Stimulated activated naive B cell treated with anti-CD40 and anti-IgM and Interleukin-4, amounts not matched to agents 10 μg/mL and 1 μg/mL and 100 μg/mL, for 72 hours (primary cell): ENCODE data around the gene RECQL.
"Not testable (repeated sequence)": the region's sequence is repeated elsewhere in the genome, so short reads cannot be mapped to it uniquely, and the experiment has no call there.

Experiments used
- ATAC-seq, 2 donors: fragments of 150-1000 bp; cut with Tn5 transposase; replicated peaks; 2 replicates each; pipeline ENCODE4 v1.10.0; 2021; ENCODE audit warnings: moderate library complexity in 1 of 2
- DNase-seq: peaks from one replicate; pipeline ENCODE4 v3.0.0; 2021
- H3K27ac Mint-ChIP-seq: one replicate; pipeline ENCODE4 v1.8.0; 2022; ENCODE audit warnings: mild to moderate bottlenecking, mixed read lengths
- H3K27me3 Mint-ChIP-seq, 2 donors: one replicate each; pipeline ENCODE4 v1.8.0; 2022; ENCODE audit warnings: mixed read lengths in 2 of 2
- H3K36me3 Mint-ChIP-seq, 2 donors: one replicate each; pipeline ENCODE4 v1.8.0; 2022; ENCODE audit warnings: mixed read lengths in 2 of 2, mild to moderate bottlenecking in 1 of 2
- H3K4me1 Mint-ChIP-seq, 2 donors: one replicate each; pipeline ENCODE4 v1.8.0; 2022; ENCODE audit warnings: mixed read lengths in 2 of 2, mild to moderate bottlenecking in 1 of 2
- H3K4me3 Mint-ChIP-seq, 2 donors: one replicate each; pipeline ENCODE4 v1.8.0; 2022; ENCODE audit warnings: mild to moderate bottlenecking in 2 of 2, mixed read lengths in 2 of 2, moderate library complexity in 1 of 2
- H3K9me3 Mint-ChIP-seq, 2 donors: one replicate each; pipeline ENCODE4 v1.8.0; 2022; ENCODE audit warnings: mixed read lengths in 2 of 2, mild to moderate bottlenecking in 1 of 2

Gene RECQL

GRCh38 chr12:21428241-21428640 is 73.2 kb downstream of the RECQL start:
- Mint-ChIP-seq H3K36me3 (no peaks in the 10 kb centered on the region), H3K4me1 (no peaks in the 10 kb centered on the region), H3K27ac (no peak overlapping the region), H3K27me3 (peaks cover 24 to 29% of the 10 kb centered on the region in 2 donors), H3K9me3 (peaks cover 0 to 4% of the 10 kb centered on the region in 2 donors), H3K4me3 (no peak overlapping the region)
- ATAC-seq (no peak), DNase-seq (no peak)

DNA sequence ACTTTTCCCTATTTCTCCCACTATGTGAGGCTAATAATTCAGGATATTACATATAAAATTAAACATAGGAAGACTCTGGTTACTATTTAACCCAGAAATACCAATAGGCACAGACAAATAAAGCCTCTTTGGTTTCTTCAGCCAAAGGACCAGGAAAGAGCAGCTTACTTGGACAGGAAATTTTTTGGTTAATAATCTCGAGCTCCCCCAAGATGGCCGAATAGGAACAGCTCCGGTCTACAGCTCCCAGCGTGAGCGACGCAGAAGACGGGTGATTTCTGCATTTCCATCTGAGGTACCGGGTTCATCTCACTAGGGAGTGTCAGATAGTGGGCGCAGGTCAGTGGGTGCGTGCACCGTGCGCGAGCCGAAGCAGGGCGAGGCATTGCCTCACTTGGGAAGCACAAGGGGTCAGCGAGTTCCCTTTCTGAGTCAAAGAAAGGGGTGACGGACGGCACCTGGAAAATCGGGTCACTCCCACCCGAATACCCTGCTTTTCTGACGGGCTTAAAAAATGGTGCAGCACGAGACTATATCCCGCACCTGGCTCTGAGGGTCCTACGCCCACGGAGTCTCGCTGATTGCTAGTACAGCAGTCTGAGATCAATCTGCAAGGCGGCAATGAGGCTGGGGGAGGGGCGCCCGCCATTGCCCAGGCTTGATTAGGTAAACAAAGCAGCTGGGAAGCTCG is 82.3 kb downstream of the RECQL start:
- H3K9me3 Mint-ChIP-seq, H3K4me3 Mint-ChIP-seq, H3K4me1 Mint-ChIP-seq, H3K27ac Mint-ChIP-seq, H3K36me3 Mint-ChIP-seq, DNase-seq, ATAC-seq: not testable (repeated sequence)
- peaks cover 23 to 27% of the 10 kb centered on the region in 2 donors for H3K27me3 Mint-ChIP-seq
